Aorta (tissue), 5 donors: Measurements from ENCODE around the gene SLC43A2. TPM values are rescaled to one million over a fixed set of nuclear protein-coding genes. Genes with fewer than 3 reads are reported as not detected.
A peak's percentile ranks its signal among the peaks of the same experiment; 100 is the strongest.

ENCODE experiments used
- ATAC-seq: fragments of 200-7000 bp; cut with Tn5 transposase; one replicate; pipeline ENCODE4 v1.9.1; 2022; ENCODE audit warnings: moderate library complexity; ENCODE audit not compliant: low FRiP score
- DNase-seq, 2 donors: peaks; one replicate each; pipeline ENCODE4 v3.0.0-alpha.2; 2020
- H3K27ac ChIP-seq, 2 donors: one replicate each; pipeline ENCODE4 v1.5.1; 2013; ENCODE audit warnings: low read length in 2 of 2, mild to moderate bottlenecking in 2 of 2, moderate library complexity in 2 of 2, control low read depth in 1 of 2, inconsistent platforms in 1 of 2, low read depth in 1 of 2
- H3K27me3 ChIP-seq, 2 donors: one replicate each; pipeline ENCODE4 v1.6.1; 2013; ENCODE audit warnings: control low read depth in 1 of 2, low read length in 1 of 2, mild to moderate bottlenecking in 1 of 2, moderate library complexity in 1 of 2; ENCODE audit not compliant: insufficient read depth in 2 of 2, control insufficient read depth in 1 of 2
- H3K36me3 ChIP-seq, 2 donors: one replicate each; pipeline ENCODE4 v1.6.1; 2013; ENCODE audit warnings: control low read depth in 1 of 2, low read length in 1 of 2, mild to moderate bottlenecking in 1 of 2; ENCODE audit not compliant: insufficient read depth in 2 of 2, control insufficient read depth in 1 of 2
- H3K4me1 ChIP-seq, 2 donors: one replicate each; pipeline ENCODE4 v1.6.1; 2013; ENCODE audit warnings: low read length in 2 of 2, control low read depth in 1 of 2, mild to moderate bottlenecking in 1 of 2, moderate library complexity in 1 of 2; ENCODE audit not compliant: insufficient read depth in 2 of 2, control insufficient read depth in 1 of 2
- H3K4me3 ChIP-seq, 2 donors: one replicate each; pipeline ENCODE4 v1.5.1; 2013; ENCODE audit warnings: low read length in 2 of 2, control low read depth in 1 of 2, mild to moderate bottlenecking in 1 of 2
- H3K9me3 ChIP-seq: one replicate; pipeline ENCODE4 v1.6.1; 2013; ENCODE audit warnings: mild to moderate bottlenecking, low read length; ENCODE audit not compliant: control insufficient read depth
- WGBS, 2 donors: extraction: QIAGEN DNeasy Blood & Tissue Kit; methylation state at CpG; one replicate each; pipeline ENCODE4 v1.1.7; 2013; 5-methylcytosine and 5-hydroxymethylcytosine counted together
- intact Hi-C, 2 donors: fragments of 100-400 bp; cut with DNase I; formaldehyde crosslinking; loops; one replicate each; pipeline versions ENCODE4 v1.14.2 to v1.15.0; 2022
- polyA plus RNA-seq, 2 donors: library from polyadenylated mRNA; stranded (reverse); fragments of 200-250 nt; gene quantifications; one replicate each; pipeline ENCODE4 v1.2.3, GENCODE V29; 2013
- total RNA-seq, 2 donors: library from RNA; stranded (reverse); fragmentation: NEBNext Ultra II Directional; extraction: Animal tissue kit (Norgen Biotek cat#: 25700); gene quantifications; one replicate each; pipeline ENCODE4 v1.2.1, GENCODE V29; 2021
- donor health status: healthy with polysubstance abuse.
- donor health status: Bipolar disorder and iron deficiency.
- donor health status: DM: no; HTN: no; CAD: no.
- donor health status: DM: no; HTN: no; CAD: no.
- donor health status: DM: yes; HTN: yes; CAD: no.

SLC43A2 gene
- total and polyA plus RNA-seq, 4 donors = 2.1 to 25.0 (median 9.6) TPM

DNA sequence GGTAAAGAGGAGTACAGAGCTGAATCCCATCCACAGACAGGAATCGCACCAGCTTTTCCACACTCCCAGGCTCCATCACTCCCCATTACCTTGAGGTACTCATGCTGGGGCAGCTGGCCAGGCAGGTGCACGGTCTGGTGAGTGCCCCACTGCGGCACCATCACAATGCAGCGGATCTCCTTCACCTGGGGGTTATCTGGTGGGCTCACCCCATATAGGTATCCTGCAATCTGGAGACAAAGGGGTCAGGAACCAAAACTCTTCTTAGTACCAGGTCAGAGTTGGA lies 22.9 kb upstream of the SLC43A2 start:
- Histone ChIP-seq H3K4me3 (no peak overlapping the region), H3K36me3 (peaks cover 2 to 19% of the 10 kb centered on the region in 2 donors), H3K27me3 (no peaks in the 10 kb centered on the region), H3K27ac (no peak overlapping the region), H3K9me3 (no peaks in the 10 kb centered on the region), H3K4me1 (no peaks in the 10 kb centered on the region)
- DNase-seq = no peak
- WGBS, 2 donors = 87 to 89% methylated on average over 4 of the region's 4 CpGs
- intact Hi-C loops = loop anchor here (2.0 to 5.0 kb wide), 2 partner anchors 61 kb away; partner anchors contain the start of gene TLCD2 (in 1 of the 2)
- ATAC-seq = no peak

DNA sequence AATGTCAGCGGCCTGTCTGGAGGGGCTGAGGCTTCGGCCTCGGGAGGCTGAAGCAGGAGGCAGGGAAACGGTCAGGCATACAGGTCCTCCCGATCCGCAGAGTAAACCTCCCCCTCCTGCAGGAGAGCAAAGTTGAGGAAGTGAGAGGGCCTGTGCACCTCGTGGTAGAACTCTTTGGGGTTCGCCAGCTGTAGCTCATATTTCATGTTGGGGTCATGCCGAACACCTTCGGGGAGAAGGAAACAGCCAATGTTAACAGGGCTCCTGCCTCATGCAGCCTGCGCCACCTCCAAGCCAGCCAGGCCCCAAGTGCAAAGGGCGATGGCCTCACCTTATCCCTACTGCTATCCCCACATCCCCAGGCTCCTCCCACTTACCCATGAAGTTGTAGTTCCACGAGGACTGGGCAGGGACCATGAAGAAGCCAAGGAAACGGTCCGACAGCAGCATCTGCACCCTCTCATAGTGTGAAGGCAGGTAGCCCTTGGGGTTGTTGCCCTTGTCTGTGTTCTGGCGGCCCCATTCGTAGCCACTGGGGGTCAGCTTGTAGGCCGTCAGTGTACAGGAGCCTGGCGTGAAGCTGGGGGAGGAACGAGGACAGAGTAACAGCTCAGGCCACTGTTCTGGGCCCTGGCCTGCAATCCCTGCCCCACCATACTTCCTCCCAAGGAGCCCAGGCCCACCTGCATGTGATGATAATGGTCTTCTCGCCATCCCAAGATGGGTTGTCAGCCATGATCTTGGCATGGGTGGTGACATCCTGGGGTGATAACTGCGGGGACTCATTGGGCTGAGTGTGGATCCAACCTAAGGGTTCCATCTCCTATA lies 22.3 kb upstream of the SLC43A2 start:
- ATAC-seq (no peak), DNase-seq (peak in 1 of 2 donors; percentile 67)
- Histone ChIP-seq H3K4me1 (no peaks in the 10 kb centered on the region), H3K9me3 (no peaks in the 10 kb centered on the region), H3K27me3 (no peaks in the 10 kb centered on the region), H3K27ac (peak overlapping the region in 1 of 2 donors; percentile 19), H3K4me3 (no peak overlapping the region), H3K36me3 (peaks cover 0 to 19% of the 10 kb centered on the region in 2 donors)
- 78 to 79% methylated on average over 22 of the region's 22 CpGs for WGBS, 2 donors
- intact Hi-C loops = loop anchor here (2.0 to 5.0 kb wide), 2 partner anchors 61 to 62 kb away; partner anchors contain the start of gene TLCD2 (in 1 of the 2)

DNA sequence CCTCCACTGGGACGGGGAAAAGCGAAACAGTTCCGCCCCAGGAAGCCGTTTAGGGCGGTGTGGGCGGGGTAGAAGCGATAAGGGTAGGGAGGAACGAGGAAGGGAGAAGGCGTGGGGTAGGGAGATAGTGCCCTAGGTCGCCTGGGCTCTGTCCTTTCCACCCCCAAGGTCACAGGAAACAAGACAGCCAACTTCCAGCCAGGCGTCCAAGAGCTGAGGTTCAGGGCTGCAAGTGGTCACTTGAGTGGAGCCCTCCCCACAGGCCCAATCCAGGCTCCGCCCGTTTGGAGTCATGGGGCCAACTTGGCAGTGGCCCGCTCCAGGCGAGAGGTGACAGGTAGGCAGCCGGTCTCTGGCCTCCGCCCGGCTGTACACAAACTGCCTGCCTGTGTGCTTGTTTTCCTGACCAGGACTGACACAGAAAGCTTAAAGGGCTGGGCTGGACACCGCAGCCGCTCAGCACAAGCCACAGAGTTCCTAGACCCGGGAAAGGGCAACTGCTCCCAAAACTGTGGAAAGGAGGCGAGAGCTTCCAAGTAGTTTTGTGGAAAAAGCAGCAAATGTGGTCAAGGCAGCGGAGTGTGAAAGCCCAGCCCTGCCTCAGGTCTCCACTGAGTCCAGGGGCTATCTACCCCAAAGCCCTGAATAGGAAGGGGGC lies 21.3 kb upstream of the SLC43A2 start, which contains the start of gene RILP:
TSS of gene RILP (minus strand) at position 23 of the 658 bp plus-strand sequence. CDS start 62 bp downstream, outside the sequence.
- WGBS, 2 donors = 8 to 9% methylated on average over 23 of the region's 23 CpGs
- H3K36me3 ChIP-seq = peaks cover 0 to 16% of the 10 kb centered on the region in 2 donors
- H3K27ac ChIP-seq = peak within 1 kb of the TSS in 1 of 2 donors; percentile 79
- H3K27me3 ChIP-seq = no peaks in the 10 kb centered on the region
- peak; percentile 80 to 88 for DNase-seq
- intact Hi-C loops = loop anchor here (2.0 to 5.0 kb wide), 2 partner anchors 62 to 63 kb away; partner anchors contain the start of gene TLCD2 (in 1 of the 2)
- peak within 1 kb of the TSS; percentile 62 to 73 for H3K4me3 ChIP-seq
- H3K4me1 ChIP-seq = no peaks in the 10 kb centered on the region
- peak; percentile 49 for ATAC-seq
- no peaks in the 10 kb centered on the region for H3K9me3 ChIP-seq

DNA sequence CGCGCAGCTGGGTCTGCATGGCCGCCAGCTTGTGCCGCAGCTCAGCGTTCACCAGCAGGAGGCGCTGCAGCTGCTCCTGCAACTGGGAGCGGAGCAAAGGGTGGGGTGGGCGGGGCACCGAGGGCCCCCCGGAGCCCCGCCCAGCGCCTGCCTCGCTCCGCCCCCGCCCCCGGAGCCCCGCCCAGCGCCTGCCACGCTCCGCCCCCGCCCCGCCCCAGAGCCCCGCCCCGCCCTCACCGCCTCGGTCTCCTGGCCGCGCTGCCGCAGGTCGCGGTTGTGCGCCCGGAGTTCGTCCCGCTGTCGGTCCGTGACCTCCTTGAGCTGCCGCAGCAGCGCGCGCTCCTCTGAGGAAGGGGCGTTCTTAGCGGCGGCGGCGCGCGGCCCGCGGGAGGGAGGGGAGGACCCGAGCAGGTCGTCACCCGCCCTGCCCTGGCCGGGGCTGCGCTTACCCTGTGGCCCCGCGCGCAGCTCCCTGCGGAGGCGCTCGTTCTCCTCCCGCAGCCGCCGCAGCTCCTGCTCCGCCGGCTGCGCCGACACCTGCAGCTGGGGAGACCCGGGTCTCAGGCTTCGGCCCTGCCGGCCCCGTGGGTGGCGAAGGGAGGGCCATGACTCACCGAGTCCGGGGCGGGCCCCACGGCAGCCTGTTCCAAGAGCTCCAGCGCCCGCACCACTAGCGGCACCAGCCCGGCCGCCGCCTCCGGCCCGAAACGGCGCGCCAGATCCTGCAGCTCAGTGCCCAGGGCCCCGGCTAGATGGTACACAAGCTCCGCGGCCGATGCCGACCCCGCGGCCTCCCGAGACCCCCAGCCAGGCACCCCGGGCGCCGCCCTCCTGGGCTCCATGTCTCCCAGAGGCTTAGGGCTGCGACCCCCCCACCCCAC lies 20.6 kb upstream of the SLC43A2 start:
- peak; percentile 87 for ATAC-seq
- DNase-seq = peak; percentile 97 to 98
- no peaks in the 10 kb centered on the region for H3K9me3 ChIP-seq
- no peaks in the 10 kb centered on the region for H3K4me1 ChIP-seq
- peak overlapping the region in 1 of 2 donors; percentile 79 for H3K27ac ChIP-seq
- H3K27me3 ChIP-seq = no peaks in the 10 kb centered on the region
- WGBS, 2 donors = 0 to 1% methylated on average over 55 to 100 of the region's 100 CpGs
- H3K4me3 ChIP-seq = peak overlapping the region; percentile 62 to 73
- H3K36me3 ChIP-seq = peaks cover 0 to 16% of the 10 kb centered on the region in 2 donors
- intact Hi-C loops = loop anchor here (1.0 kb wide), 2 partner anchors 74 to 76 kb away; no protein-coding TSS in a partner anchor

DNA sequence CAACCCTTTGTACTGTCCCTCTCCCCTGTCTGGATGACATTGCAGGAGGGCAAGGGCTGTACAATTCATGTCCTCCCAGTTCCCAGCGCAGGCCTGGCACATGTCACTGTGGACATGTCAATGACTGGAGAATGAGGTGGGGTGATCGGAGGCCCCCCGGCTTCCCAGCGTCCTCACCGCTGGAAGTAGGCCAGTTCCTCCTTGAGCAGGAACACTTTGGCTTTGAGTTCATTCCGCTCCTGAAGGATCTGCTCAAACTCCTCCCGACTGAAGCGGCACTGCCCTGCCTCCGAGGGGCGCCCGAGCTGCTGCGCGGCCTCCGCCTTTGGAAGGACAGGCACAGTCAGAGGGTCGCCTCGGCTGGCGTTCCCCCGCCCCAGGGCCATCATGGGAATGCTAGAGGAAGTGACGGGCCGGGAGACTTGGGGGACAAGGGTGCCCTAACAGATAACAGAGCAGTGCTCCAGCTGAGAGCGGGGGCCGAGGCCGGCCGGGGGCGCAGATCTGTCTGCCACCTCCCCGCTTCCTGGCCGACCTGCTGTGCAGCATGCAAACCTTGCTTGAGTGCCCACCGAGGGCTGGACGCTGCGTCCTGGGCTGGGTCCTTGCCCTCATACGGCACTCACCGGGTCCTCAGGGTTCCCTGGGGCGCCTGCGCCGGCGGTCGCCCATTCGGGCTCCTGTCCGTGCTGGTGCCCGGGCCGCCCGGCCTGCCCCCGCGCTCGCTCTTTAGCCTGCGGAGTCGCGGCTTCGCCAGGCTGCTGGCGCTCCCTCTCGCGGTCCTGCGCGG lies 19.7 kb upstream of the SLC43A2 start:
- 6 to 8% methylated on average over 54 of the region's 54 CpGs for WGBS, 2 donors
- Histone ChIP-seq H3K9me3 (no peaks in the 10 kb centered on the region), H3K27ac (peak overlapping the region in 1 of 2 donors; percentile 22), H3K4me1 (no peaks in the 10 kb centered on the region), H3K27me3 (no peaks in the 10 kb centered on the region), H3K4me3 (peak overlapping the region in 1 of 2 donors; percentile 30), H3K36me3 (peaks cover 0 to 13% of the 10 kb centered on the region in 2 donors)
- ATAC-seq (peak; percentile 0), DNase-seq (no peak)
- intact Hi-C loops = loop anchor here (1.0 kb wide), 2 partner anchors 73 to 75 kb away; no protein-coding TSS in a partner anchor

DNA sequence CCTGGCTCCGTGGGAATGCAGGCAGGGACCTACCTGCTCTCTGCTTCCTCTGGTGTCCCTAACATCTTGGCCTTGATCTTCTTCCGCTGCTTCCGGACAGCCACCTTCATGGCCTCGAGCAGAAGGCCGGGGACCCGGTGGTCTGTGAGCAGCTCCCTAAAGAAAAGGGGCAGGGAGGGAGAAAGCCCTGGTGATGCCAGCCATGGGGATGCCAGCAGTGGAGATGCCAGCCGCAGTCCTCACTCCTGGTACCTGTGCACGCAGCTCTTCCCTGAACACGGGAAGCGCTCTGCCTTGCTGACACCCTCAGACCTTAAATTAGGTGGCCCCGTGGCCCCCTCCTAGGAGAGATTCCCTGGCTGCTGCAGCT lies 19.2 kb upstream of the SLC43A2 start:
- no peaks in the 10 kb centered on the region for H3K4me1 ChIP-seq
- no peak for ATAC-seq
- no peak overlapping the region for H3K4me3 ChIP-seq
- 81 to 83% methylated on average over 11 of the region's 11 CpGs for WGBS, 2 donors
- intact Hi-C loops = loop anchor here (1.0 kb wide), 2 partner anchors 72 to 74 kb away; no protein-coding TSS in a partner anchor
- peaks cover 0 to 11% of the 10 kb centered on the region in 2 donors for H3K36me3 ChIP-seq
- H3K27ac ChIP-seq = no peak overlapping the region
- no peaks in the 10 kb centered on the region for H3K27me3 ChIP-seq
- no peaks in the 10 kb centered on the region for H3K9me3 ChIP-seq
- DNase-seq = no peak

DNA sequence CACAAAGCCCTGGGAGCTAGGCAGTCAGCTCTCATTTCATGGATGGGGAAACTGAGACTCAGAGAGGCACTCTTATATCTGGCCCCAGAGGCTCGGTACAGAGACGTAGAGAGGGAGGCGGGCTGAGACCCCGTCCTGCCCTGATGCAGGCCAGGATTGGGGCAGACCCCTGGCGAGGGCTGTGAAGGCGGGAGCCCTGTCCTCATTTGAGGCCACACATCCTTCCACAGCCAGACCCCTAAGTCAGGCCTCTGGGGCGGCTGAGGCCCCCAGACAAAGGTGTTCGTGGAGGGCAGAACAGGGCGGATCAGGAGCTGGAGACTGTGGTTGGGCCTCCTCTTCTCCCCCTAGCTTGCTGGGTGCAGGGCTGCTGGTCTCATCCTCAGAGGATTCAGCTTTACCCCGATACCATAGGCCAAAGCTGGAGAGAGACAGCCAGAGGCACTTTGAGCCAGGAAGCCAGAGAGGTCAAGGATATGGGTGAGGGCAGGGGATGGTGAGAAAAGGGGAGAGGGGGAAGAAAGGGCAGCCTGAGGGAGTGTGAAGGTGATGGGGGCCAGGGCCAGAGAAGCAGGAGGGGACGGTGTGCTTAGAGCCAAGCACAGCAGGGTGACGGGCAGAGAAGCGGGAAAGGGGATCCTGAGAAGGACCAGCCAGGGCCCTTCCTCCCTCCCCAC lies 17.7 kb upstream of the SLC43A2 start:
- no peaks in the 10 kb centered on the region for H3K9me3 ChIP-seq
- no peaks in the 10 kb centered on the region for H3K27me3 ChIP-seq
- 89 to 92% methylated on average over 11 to 13 of the region's 13 CpGs for WGBS, 2 donors
- intact Hi-C loops = no loop called here
- DNase-seq = no peak
- no peaks in the 10 kb centered on the region for H3K4me1 ChIP-seq
- peaks cover 0 to 7% of the 10 kb centered on the region in 2 donors for H3K36me3 ChIP-seq
- no peak overlapping the region for H3K27ac ChIP-seq
- no peak overlapping the region for H3K4me3 ChIP-seq
- no peak for ATAC-seq
